GM12801 (cell line): ENCODE measurements around the gene SYNJ2.

Experiments
- TF ChIP-seq, protein P1 (sequence below): IDR thresholded peaks from one replicate; pipeline ENCODE4 v1.5.1; 2011; ENCODE audit warnings: control low read depth; ENCODE audit not compliant: insufficient read length; ENCODE audit errors: extremely low read depth

Gene SYNJ2

DNA sequence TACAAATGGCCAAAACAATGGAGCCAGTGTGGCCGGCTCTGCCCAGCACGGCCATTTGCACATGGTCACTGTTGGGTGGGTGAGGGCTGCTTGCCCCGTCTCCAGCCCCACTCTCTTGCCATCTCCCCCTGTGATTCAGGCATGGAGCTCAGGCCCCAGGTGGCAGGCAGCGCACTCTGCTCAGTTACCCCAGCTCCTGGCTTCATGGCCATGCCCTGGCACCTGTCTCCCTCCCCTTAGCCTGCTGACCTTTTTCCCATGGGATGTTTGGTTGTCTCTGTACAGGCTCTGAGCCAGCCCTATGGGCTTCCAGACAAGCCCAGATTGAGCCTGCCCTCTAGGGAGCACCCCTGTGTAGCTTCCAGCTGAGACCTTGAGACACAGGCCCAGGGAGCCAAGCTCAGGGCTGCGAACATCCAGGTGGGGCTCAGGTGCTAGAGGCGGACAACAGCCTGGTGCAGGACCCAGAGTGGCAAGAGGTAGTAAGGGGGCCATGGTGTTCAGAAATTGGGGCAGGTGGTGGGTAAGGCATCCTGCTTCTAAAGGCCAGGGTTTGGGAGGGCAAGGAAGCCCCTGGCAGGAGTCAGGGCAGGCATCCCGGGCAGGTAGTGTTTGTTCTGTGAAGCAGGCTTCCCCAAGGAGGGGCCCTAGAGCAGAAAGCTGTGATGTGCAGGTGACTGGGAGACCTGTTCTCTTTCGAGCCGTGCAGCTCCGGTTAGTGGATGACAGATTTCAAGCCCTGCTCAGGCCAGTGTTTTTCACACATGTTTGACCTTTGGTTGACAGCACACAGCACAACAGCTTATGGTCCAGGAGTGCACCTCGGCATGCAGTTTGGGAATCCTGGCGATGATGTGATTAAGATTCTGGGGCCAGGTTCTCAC, 17.7 kb downstream of the SYNJ2 start:
- TF ChIP-seq, protein P1, sequence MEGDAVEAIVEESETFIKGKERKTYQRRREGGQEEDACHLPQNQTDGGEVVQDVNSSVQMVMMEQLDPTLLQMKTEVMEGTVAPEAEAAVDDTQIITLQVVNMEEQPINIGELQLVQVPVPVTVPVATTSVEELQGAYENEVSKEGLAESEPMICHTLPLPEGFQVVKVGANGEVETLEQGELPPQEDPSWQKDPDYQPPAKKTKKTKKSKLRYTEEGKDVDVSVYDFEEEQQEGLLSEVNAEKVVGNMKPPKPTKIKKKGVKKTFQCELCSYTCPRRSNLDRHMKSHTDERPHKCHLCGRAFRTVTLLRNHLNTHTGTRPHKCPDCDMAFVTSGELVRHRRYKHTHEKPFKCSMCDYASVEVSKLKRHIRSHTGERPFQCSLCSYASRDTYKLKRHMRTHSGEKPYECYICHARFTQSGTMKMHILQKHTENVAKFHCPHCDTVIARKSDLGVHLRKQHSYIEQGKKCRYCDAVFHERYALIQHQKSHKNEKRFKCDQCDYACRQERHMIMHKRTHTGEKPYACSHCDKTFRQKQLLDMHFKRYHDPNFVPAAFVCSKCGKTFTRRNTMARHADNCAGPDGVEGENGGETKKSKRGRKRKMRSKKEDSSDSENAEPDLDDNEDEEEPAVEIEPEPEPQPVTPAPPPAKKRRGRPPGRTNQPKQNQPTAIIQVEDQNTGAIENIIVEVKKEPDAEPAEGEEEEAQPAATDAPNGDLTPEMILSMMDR, result no peak

DNA sequence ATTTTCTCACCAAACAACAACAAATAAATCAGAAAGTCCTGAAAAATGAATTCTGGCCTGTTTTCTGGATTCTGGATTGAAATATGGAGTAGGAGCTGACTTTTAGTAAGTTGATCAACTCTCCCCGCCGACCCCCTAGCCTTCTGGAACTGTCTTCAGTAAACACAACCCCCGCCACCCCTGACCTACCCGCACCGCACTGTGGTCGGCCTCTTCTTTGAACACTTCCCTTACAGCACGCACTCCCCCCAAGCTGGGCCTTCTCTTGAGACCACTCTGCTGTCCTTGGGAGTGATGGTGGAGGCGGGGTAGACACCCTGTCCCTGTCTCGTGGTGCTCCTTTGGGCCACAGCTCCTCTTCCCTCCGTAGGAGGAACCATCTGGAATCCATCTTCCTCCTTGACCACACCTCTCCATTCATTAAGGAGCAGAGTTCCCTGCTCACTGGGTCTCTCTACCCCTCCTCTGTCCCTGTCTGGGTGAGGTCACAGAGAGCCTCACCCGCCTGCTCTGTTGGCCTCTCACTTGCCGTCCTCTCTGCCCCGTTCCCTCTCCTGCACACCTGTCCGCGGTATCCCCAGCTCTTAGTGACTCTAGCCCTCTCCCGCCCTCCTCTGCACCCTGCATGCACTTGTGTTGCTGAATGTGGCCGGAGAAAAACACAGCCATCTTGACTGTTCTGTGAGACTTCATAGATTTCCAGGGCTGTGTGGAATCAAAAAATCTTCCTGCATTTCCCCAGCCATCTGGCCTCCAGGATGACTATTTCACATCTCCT, 19.1 kb downstream of the SYNJ2 start:
- TF ChIP-seq, protein P1, result no peak

DNA sequence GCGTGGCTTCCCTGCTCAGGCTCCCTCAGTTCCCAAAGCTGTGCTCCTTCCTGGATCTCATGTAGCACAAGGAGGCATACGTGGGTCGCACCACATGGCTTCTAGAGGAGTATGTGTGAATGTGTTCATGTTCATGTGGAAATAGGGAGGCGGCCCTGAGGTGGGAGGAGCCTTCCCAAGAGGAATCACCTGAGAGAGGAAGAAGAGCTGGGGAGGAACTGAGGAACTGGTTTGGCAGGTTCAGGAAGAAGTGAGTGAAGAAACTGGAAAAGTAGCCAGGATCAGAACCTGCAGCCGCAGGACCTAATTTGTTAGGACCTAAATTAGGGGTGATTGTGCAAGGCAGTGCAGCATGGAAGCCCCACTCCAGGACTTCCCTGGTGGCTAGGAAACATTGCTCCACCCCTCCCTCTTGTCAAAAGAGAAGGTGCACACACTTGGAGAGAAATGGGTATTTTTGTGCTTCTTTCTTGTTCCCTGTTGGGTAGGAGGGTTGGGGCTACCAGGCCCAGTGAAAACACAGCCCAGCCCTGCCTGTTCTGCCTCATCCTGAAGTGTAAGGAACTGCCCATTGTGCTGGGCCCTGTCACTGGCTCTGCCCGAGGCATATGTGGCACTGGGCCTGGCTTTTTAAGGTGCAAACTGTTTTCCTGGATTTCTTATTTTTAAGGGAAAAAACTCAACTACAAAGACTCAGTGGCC, 20.7 kb downstream of the SYNJ2 start:
- TF ChIP-seq, protein P1, result no peak

DNA sequence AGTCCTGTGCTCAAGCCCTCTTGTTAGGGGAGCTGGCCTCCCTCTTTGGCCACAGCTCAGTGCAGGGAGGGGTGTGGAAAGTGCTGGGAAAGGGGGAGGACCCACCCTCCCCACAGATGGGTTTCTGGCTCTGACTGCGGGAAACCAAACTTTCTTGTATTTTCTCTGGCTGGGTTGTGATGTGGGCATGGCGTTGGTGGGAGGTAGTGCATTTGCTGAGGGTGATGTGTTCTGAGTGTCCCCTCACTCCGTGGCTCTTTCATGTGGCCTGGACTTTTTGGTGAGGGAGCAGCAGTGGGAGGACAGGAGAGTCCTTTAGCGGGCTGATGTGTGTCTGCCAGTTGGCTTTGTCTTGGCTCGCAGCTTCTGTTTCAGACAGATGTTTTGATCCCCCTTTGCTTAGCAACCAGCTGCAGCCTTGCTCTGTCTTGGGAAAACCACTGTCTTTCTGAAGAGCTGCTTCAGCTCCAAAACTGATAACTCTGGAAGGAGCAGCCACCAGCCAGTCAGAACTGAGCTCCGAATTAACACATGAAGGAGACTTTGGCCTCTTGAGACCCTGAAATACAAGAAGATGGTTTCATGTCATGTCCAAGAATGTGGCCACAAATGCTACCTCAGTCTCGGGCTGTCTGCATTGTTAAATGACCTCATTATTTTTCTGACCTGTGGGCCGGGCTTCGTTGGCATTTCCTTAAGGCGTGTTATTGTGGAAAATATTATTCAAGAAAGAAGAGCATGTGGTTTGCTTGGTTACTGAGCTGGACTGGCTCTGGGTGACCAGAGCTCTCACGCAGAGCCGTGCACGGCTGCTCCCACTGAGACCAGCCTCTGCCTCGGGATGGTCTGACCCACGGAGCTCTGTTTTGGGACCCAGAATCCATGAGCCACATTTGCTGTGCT, 21.5 kb downstream of the SYNJ2 start:
- TF ChIP-seq, protein P1, result no peak

DNA sequence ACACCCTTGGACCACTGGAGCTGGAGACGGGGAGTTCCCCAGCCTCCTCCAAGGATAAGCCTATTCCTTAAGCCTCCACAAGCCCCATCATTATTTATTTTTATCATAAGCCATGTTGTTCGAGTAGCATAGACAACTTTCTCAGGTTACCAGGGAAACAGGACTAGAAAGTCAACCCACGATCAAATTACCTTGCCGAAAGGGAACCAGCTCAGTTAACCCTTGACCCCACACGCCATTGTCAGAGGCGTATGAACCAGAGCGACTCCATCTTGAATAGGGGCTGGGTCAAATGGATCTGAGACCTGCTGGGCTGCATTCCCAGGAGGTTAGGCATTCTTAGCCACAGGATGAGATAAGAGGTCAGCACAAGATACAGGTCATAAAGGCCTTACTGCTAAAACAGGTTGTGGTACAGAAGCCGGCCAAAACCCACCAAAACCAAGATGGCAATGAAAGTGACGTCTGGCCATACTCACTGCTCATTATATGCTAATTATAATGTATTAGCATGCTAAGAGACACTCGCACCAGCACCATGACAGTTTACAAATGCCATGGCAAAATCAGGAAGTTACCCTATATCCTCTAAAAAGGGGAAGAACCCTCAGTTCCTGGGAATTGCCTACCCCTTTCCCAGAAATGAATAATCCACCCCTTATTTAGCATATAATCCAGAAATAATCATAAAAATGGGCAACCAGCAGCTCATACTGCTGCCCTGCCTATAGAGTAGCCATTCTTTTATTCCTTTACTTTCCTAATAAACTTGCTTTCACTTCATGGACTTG, 22.4 kb downstream of the SYNJ2 start:
- TF ChIP-seq, protein P1, result no peak

DNA sequence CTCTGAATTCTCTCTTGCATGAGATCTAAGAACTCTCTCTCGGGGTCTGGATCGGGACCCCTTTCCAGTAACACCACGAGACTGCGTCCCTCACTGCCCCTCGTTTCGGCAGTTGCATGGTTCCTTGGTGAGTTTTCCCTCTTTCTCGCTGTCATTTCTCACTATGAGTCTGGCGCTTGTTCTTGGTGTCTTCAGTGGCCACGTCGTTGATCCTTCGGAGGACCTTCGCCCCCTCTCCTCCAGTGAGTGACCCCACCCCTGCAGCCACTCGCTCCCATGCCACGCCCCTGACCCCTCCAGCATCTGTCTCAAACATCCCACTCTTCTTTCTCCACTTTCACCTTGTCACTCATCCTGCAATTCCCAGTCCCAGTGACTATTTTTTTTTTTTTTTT, 23.0 kb downstream of the SYNJ2 start:
- TF ChIP-seq, protein P1, result no peak
